GM12865 (cell line): Measurements from ENCODE around the gene GNB5.

Experiments
- DNase-seq: peaks from one replicate; pipeline ENCODE4 v3.0.0; 2010; ENCODE audit warnings: low read depth
- H3K4me3 ChIP-seq: 2 replicates; pipeline ENCODE4 v1.5.1; 2011; ENCODE audit warnings: mild to moderate bottlenecking, low read depth, low read length, control low read depth
- TF ChIP-seq, protein P1 (sequence below): IDR thresholded peaks from 2 replicates; pipeline ENCODE4 v1.5.1; 2011; ENCODE audit warnings: low read length, control low read depth, low read depth, inconsistent platforms; ENCODE audit not compliant: insufficient read depth; ENCODE audit errors: missing control alignments

The GNB5 gene

DNA sequence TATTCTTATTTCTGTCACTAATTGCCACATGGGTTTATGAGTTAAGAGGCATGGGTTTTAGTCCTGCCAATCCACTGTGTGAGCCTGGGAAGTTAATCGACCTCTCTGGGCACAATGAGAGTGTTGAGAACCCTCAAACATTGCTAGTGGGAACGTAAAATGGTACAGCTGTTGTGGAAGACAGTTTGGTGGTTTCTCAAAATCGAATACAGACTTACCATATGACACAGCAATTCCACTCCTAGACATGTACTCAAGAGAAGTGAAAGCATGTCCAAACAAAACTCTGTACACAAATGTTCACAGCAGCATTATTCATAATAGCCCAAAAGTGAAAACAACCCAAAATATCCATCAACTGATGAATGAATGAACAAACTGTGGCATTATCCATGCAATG lies 5.7 kb upstream of the GNB5 start:
- H3K4me3 ChIP-seq: no peak overlapping the region
- peak; percentile 60 for DNase-seq
- TF ChIP-seq, protein P1, sequence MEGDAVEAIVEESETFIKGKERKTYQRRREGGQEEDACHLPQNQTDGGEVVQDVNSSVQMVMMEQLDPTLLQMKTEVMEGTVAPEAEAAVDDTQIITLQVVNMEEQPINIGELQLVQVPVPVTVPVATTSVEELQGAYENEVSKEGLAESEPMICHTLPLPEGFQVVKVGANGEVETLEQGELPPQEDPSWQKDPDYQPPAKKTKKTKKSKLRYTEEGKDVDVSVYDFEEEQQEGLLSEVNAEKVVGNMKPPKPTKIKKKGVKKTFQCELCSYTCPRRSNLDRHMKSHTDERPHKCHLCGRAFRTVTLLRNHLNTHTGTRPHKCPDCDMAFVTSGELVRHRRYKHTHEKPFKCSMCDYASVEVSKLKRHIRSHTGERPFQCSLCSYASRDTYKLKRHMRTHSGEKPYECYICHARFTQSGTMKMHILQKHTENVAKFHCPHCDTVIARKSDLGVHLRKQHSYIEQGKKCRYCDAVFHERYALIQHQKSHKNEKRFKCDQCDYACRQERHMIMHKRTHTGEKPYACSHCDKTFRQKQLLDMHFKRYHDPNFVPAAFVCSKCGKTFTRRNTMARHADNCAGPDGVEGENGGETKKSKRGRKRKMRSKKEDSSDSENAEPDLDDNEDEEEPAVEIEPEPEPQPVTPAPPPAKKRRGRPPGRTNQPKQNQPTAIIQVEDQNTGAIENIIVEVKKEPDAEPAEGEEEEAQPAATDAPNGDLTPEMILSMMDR: no peak

DNA sequence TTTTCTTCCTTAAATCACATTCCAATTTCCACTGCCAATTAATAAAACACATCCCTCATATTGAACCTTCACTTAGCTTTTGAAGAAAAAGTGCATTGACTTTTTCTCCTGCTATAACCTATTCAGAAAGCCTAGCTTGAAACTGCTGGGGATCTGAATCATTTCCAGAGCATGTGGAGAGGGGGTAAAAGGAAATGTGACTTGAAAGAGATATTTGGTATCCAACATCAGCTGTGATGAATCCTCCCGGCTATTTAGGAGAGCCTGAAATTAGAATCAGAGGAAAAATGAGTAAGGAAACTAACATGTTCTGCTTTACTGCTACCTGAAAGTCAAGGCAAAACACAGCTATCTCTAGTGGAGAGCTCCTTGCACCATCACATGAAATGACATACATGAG lies 2.6 kb upstream of the GNB5 start:
- TF ChIP-seq, protein P1: no peak
- no peak for DNase-seq
- no peak overlapping the region for H3K4me3 ChIP-seq

DNA sequence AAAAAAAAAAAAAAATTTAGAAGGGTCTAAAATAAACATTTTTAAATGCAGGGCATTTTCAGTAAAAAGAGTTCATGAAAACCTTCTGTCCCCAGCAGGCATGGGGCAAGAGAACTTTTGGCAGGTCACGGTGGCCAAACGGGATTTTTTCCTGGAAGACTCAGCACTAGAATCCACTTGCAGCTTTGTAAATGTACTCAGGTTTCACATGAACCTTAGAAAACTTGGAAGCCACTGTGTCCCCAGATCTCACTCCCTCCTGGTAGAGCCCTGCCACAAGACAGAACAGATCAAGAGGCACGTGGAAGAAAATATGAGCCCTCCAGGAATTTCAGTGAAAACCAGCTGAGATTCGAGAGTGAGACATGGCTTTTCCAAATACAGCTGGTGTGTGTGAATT lies 2.1 kb upstream of the GNB5 start:
- TF ChIP-seq, protein P1: no peak
- no peak for DNase-seq
- H3K4me3 ChIP-seq: no peak overlapping the region

DNA sequence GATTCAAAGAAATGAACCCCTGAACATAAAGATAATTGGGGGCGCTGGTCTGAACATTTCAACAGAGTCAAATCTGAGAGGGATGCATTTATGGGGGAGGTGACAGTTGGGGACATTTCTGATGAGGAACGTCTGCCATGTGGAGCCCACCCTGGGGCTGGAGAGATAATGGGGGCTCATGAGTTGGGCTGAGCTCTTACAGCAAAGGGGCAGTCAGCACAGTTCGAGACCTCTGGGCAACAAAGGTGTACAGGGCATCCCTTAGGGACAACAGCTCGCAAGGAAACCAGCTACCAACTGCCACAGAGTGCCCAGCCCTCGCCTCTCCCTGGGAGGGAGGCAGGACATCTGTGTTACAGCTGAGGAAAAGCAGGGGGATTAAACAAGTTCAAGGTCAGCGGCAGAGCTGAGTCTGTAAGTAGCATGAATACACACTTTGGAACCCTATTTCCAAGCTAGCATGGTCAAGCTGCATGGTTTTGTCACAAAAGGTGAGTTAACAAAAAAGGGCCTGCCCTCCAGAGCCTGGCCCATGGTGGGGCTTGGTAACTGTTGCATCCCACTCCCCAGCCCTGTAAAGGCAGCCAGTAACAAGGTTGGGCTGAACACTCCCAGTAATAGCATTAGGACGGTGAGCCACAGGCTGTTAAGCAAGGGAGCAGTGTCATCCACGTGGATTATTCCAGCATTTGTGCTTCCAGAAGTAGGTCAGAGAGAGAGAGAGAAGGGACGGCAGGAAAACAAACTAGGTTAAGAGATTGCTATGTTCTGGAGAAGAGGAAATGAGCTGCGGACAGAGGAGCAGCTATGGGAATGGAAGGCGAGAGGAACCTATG lies 4.3 kb downstream of the GNB5 start:
- TF ChIP-seq, protein P1: no peak
- no peak for DNase-seq
- no peak overlapping the region for H3K4me3 ChIP-seq

DNA sequence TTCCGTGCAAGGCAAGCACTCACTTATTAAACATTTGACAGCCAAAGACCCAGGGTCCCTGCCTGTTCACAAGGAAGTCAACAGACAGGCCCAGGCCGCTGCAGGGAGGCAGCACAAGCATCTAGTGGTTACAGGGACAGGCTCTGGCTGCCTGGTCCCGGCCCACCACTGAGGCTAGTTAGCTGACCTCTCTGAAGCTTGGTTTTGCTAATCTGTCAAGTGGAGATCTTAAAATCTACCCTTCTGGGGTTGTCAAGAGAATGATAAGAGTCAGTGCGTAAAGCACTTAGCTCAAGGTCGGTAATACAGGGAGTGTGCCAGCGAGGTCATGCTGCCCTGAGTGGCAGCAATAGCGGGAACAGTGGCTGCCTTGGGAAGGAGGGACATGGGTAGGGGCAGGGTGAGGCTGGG lies 6.0 kb downstream of the GNB5 start:
- TF ChIP-seq, protein P1: no peak
- DNase-seq: no peak
- no peak overlapping the region for H3K4me3 ChIP-seq

DNA sequence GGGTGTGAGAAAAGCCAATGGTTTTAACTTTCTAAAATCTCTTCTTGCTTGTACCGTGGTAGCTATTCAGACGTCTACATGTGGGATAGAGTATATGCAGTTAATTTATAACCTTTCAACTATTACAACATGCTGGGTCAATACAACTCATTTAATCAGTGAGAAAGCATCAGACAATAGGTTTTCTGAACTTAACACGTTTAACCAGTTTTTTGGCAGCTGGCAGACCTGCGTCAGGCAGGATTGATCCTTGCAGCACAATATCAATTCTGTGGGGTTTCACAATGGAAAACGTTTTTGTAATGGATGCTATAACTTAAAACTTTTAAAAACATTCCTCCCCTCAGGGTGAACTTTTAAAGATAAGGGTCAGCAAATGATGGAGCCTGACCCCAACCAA lies 6.5 kb downstream of the GNB5 start:
- TF ChIP-seq, protein P1: no peak
- no peak for DNase-seq
- no peak overlapping the region for H3K4me3 ChIP-seq

DNA sequence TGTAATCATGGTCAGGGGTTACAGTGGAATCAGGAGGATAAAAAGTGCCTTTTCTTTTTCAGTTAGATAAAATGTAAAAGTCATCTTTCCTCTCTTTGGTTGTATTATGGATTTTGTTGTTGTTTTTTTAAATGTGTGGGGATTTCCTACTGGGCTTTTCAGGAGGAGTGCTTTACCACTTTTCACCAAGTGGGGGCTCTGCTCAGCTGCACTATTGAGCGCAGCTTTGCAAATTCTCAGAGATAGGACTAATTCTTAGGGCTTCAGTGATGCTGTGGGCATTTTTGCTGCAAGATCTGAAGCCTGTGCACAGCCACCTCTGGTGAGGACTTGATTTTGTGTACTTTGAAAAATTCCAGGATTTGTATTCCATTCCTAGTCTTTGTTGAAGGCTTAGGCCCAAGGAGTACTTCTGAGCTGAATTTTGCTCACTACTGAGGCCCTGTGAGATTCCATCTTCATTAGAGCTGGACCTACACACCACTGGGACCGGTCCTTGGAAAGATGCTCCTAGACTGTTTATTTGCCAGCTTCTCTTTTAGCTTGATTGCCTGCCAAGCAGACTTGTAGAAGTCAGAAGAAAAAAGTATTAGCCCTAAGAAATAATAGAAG lies 7.5 kb downstream of the GNB5 start:
- DNase-seq: peak; percentile 51
- TF ChIP-seq, protein P1: peak; percentile 62
- no peak overlapping the region for H3K4me3 ChIP-seq
